Rectal smooth muscle tissue (tissue), 1 donor: ENCODE data around the gene PIK3R5.

ENCODE experiments used
- H3K27ac ChIP-seq: one replicate; pipeline ENCODE4 v1.7.0; 2013; ENCODE audit warnings: low read depth, low read length, inconsistent platforms
- H3K27me3 ChIP-seq: one replicate; pipeline ENCODE4 v1.7.0; 2013; ENCODE audit warnings: low read length; ENCODE audit not compliant: control insufficient read depth, insufficient read depth
- H3K36me3 ChIP-seq: one replicate; pipeline ENCODE4 v1.7.0; 2013; ENCODE audit warnings: low read length; ENCODE audit not compliant: control insufficient read depth, insufficient read depth
- H3K4me1 ChIP-seq: one replicate; pipeline ENCODE4 v1.7.0; 2013; ENCODE audit warnings: low read length; ENCODE audit not compliant: control insufficient read depth, insufficient read depth
- H3K4me3 ChIP-seq: one replicate; pipeline ENCODE4 v1.7.0; 2013; ENCODE audit warnings: low read length
- H3K9ac ChIP-seq: one replicate; pipeline ENCODE4 v1.7.0; 2013; ENCODE audit warnings: low read length

The PIK3R5 gene

GRCh38 chr17:8829036-8829941 is 136.2 kb downstream of the PIK3R5 start:
- Histone ChIP-seq H3K27me3 (peaks cover 6% of the 10 kb centered on the region), H3K36me3 (no peaks in the 10 kb centered on the region), H3K9ac (no peak overlapping the region), H3K4me1 (no peaks in the 10 kb centered on the region), H3K27ac (no peak overlapping the region), H3K4me3 (no peak overlapping the region)
